Stimulated activated memory B cell treated with anti-CD40 and anti-IgM and Interleukin-4, amounts not matched to agents 10 μg/mL and 1 μg/mL and 100 μg/mL, for 72 hours (primary cell): ENCODE results near the gene TMEM200C.

Experiments used
- ATAC-seq: fragments of 150-1000 bp; cut with Tn5 transposase; 2 replicates; pipeline ENCODE4 v1.10.0; 2021
- H3K27ac Mint-ChIP-seq: one replicate; pipeline ENCODE4 v1.8.0; 2022; ENCODE audit warnings: mild to moderate bottlenecking, mixed read lengths
- H3K27me3 Mint-ChIP-seq: one replicate; pipeline ENCODE4 v1.8.0; 2022; ENCODE audit warnings: mixed read lengths
- H3K36me3 Mint-ChIP-seq: one replicate; pipeline ENCODE4 v1.8.0; 2022; ENCODE audit warnings: mixed read lengths
- H3K4me1 Mint-ChIP-seq: one replicate; pipeline ENCODE4 v1.8.0; 2022; ENCODE audit warnings: mixed read lengths
- H3K4me3 Mint-ChIP-seq: one replicate; pipeline ENCODE4 v1.8.0; 2022; ENCODE audit warnings: mild to moderate bottlenecking, moderate library complexity, mixed read lengths
- H3K9me3 Mint-ChIP-seq: one replicate; pipeline ENCODE4 v1.8.0; 2022; ENCODE audit warnings: mixed read lengths

Gene TMEM200C

DNA sequence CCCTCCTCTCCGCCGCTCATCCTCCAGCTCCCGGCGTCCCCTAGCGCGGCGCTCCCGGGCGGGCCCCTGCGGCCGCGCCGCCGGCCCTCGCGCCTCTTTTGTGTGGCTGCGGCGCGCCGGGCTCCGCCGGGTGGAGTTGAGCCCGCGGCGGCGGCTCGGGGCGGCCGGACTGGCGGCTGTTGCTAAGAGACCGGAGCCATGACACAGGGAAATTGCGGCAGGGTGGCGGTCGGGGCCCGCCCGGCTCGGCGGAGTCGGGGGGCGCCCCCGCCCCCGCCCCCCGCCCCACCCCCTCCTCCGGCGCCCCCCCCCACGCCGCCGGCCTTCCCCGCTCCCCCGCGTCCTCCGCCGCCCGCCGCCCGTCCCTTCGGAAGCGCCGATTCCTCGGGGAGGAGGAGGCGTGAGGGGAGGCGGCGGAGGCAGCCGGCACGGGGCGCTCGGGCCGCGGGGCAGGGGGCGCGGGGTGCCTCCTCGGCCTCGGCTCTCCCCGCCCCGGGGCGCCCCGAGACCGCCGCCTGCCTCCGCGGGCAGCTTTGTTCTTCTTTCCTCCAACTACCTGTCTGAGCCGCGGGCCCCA, at the start of gene TMEM200C:
TSS of gene TMEM200C (minus strand) at position 224 of the 577 bp plus-strand sequence. CDS start 3,459 bp downstream, outside the sequence.
- Mint-ChIP-seq H3K4me3 (peak within 1 kb of the TSS; percentile 63), H3K36me3 (no peaks in the 10 kb centered on the region), H3K27me3 (peaks cover 76% of the 10 kb centered on the region), H3K9me3 (peaks cover 2% of the 10 kb centered on the region), H3K27ac (no peak within 1 kb of the TSS), H3K4me1 (peaks cover 20% of the 10 kb centered on the region)
- peak; percentile 28 for ATAC-seq

DNA sequence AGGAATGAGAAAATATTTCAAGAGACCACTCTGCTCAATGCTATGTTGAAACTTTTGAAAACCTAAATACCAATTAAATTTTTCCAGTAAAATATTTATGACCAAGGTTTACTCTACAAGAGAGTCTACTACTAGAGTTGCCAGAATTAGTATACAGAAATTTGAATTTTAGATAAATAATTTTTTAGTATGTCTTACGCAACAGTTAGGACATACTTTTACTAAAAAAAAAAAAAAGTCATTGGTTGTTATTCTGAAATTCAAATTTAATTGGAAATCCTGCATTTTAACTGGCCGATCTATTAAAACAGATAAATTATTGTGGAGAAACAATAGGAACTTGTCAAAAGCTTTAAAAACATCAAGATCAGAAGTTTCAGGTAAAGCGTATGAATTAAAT, 49.1 kb upstream of the TMEM200C start:
- Mint-ChIP-seq H3K27me3 (no peaks in the 10 kb centered on the region), H3K9me3 (no peaks in the 10 kb centered on the region), H3K36me3 (no peaks in the 10 kb centered on the region), H3K4me1 (no peaks in the 10 kb centered on the region), H3K27ac (no peak overlapping the region), H3K4me3 (no peak overlapping the region)
- ATAC-seq = no peak

DNA sequence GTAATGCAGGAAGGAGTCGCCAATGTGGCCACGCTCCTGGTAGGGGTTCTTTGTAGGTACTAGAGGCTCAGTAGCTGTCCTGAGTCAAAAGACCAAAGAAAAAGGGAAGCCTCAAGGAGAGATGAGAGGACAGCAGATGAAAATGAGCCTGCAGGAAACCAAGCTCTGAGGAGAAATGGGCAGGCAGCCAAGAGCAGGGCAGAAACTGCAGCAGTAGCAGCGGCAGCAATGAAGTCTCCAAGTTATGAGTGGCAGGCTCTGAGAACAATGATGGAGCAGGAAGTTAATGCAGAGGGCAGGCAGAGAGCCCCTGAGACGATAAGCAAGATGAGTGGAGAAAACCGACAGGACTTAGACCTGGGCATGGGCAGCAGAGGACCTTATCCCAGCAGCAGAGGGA, 48.2 kb upstream of the TMEM200C start:
- Mint-ChIP-seq H3K27ac (no peak overlapping the region), H3K9me3 (no peaks in the 10 kb centered on the region), H3K4me1 (no peaks in the 10 kb centered on the region), H3K36me3 (no peaks in the 10 kb centered on the region), H3K27me3 (no peaks in the 10 kb centered on the region), H3K4me3 (no peak overlapping the region)
- ATAC-seq = no peak

DNA sequence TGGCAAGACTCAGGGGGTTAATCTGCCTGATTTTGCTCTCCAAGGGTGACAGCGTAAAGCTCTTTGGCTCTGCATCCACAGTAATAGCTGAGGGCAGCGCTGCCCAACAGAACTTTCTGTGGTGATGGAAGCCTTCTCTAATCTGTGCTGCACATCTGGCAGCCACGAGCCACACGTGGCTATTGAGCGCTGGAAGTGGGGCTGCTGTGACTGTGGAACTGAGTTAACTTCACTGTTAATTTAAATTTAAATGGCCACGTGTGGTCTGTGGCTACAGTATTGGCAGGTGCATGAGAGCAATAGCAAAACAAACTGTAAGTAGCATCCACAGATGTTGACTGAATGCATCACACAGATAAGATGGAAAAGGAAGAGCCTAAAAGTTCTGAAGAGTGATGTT, 47.3 kb upstream of the TMEM200C start:
- H3K27me3 Mint-ChIP-seq = no peaks in the 10 kb centered on the region
- no peak overlapping the region for H3K4me3 Mint-ChIP-seq
- no peaks in the 10 kb centered on the region for H3K9me3 Mint-ChIP-seq
- H3K27ac Mint-ChIP-seq = no peak overlapping the region
- no peak for ATAC-seq
- H3K36me3 Mint-ChIP-seq = no peaks in the 10 kb centered on the region
- H3K4me1 Mint-ChIP-seq = no peaks in the 10 kb centered on the region

DNA sequence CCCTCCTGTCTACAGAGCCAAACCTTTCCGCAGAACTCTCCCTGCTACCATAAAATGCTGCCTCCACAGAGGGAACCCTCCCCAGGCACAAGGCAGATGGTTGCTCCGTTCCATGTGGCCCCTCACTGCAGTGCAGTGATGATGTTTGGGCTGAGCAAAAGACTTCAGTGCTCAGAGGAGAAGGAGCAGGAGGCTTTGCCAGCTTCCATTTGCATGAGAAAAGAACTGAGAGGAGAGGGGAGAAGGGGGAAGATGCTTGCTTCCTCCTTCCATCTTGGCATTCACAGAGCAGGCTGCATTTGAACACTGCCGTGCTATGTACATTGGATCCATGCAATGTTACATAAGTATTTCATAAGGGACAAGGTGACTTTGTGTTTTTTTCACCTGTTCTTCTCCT, 46.6 kb upstream of the TMEM200C start:
- no peak overlapping the region for H3K27ac Mint-ChIP-seq
- no peaks in the 10 kb centered on the region for H3K4me1 Mint-ChIP-seq
- H3K27me3 Mint-ChIP-seq = no peaks in the 10 kb centered on the region
- H3K4me3 Mint-ChIP-seq = no peak overlapping the region
- no peaks in the 10 kb centered on the region for H3K9me3 Mint-ChIP-seq
- H3K36me3 Mint-ChIP-seq = no peaks in the 10 kb centered on the region
- ATAC-seq = no peak

DNA sequence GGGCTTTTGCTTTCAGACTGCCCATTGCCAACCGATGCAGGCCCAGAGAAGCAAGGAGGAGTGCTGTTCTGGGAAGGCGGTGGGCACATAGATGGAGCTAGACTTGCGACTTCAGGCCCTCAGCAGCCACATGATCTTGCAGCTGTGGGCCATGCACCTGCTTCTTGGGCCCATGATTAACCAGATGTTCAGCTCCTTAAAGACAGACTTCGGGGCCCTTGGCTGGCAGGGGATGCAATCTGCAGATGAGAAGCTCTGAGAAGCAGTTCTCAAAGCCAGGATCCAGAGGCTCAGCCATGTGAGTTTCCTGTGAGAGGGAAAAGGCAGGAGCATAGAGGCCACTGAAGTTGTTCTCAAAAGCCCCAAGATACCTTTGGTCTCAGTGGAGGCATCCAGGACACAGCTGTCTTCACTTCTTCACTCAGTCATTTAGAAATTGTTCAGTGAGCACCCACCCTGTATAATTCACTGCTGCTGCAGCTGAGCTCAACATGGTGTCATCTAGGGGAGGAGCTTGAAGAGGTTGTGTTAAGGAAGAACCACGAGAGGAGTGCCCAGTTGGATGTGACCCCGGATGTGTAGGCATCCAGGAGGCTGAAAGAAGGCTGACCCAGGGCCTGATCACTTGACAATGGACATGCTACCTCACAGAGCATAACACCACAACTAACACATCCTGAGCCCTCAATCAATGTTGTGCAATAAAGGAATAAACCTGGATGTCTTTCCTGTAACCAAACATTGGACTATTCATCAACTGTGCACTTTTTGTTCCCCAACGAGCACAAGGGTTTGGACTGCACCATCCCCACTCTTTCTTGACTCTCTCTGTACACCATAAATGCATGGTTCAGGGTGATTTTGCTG, 44.7 kb upstream of the TMEM200C start:
- H3K9me3 Mint-ChIP-seq = no peaks in the 10 kb centered on the region
- no peaks in the 10 kb centered on the region for H3K4me1 Mint-ChIP-seq
- no peaks in the 10 kb centered on the region for H3K27me3 Mint-ChIP-seq
- H3K4me3 Mint-ChIP-seq = no peak overlapping the region
- H3K27ac Mint-ChIP-seq = no peak overlapping the region
- no peak for ATAC-seq
- H3K36me3 Mint-ChIP-seq = no peaks in the 10 kb centered on the region

DNA sequence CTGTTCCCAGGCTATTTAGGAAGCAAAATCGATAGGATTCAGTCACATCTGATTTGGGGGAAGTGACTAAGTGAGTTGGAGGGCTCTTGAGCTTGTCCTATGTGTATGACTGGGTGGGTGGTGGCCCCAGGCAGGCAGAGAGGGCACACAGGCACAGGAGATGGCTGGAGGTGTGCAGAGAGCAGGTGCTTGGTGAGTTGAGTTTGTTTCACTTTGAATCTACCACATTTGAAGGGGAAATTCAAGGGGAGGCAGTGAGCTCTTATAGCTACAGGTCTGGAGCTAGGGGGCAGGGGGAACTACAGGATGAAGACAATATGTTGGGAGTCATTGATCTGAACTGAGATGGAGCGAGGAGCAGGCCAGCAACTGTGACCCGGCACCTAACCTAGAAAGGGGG, 42.5 kb upstream of the TMEM200C start:
- no peak overlapping the region for H3K4me3 Mint-ChIP-seq
- H3K4me1 Mint-ChIP-seq = no peaks in the 10 kb centered on the region
- H3K27me3 Mint-ChIP-seq = no peaks in the 10 kb centered on the region
- no peaks in the 10 kb centered on the region for H3K9me3 Mint-ChIP-seq
- ATAC-seq = no peak
- no peak overlapping the region for H3K27ac Mint-ChIP-seq
- H3K36me3 Mint-ChIP-seq = no peaks in the 10 kb centered on the region

DNA sequence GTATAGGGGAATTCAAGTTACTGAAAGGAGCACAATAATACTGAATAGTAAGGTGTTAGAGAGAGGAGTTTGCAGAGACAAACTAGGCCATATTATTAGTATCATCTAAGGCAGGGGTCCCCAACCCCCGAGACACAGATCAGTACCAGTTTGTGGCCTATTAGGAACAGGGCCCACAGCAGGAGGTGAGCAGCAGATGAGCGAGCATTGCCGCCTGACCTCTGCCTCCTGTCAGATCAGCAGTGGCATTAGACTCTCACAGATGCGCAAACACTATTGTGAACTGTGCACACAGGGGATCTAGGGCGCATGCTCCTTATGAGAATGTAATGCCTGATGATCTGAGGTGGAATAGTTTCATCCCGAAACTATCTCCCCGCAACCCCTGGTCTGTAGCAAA, 41.8 kb upstream of the TMEM200C start:
- no peaks in the 10 kb centered on the region for H3K9me3 Mint-ChIP-seq
- ATAC-seq = no peak
- no peak overlapping the region for H3K4me3 Mint-ChIP-seq
- H3K27me3 Mint-ChIP-seq = no peaks in the 10 kb centered on the region
- H3K4me1 Mint-ChIP-seq = no peaks in the 10 kb centered on the region
- H3K27ac Mint-ChIP-seq = no peak overlapping the region
- no peaks in the 10 kb centered on the region for H3K36me3 Mint-ChIP-seq

DNA sequence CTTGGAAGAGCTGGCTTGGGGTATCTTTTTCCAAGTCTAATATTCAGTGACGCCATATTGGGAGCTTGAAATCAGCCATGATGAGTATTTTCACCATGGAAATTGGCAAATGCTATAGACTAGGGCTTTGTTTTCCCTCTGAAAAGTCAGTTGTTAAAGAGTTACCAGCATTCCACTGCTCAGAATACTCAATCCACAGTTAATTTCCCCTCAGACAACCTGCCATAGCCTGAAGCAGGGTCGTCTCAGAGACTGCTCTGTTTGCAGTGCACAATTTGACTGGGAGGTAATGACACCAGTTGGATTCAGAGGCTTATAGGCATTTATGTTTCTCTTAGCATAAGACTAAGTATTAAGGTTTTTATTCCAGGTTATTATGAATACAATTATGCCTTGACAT, 35.5 kb upstream of the TMEM200C start:
- no peak overlapping the region for H3K27ac Mint-ChIP-seq
- ATAC-seq = no peak
- no peaks in the 10 kb centered on the region for H3K4me1 Mint-ChIP-seq
- H3K27me3 Mint-ChIP-seq = peaks cover 3% of the 10 kb centered on the region
- H3K36me3 Mint-ChIP-seq = no peaks in the 10 kb centered on the region
- no peak overlapping the region for H3K4me3 Mint-ChIP-seq
- H3K9me3 Mint-ChIP-seq = peaks cover 9% of the 10 kb centered on the region

DNA sequence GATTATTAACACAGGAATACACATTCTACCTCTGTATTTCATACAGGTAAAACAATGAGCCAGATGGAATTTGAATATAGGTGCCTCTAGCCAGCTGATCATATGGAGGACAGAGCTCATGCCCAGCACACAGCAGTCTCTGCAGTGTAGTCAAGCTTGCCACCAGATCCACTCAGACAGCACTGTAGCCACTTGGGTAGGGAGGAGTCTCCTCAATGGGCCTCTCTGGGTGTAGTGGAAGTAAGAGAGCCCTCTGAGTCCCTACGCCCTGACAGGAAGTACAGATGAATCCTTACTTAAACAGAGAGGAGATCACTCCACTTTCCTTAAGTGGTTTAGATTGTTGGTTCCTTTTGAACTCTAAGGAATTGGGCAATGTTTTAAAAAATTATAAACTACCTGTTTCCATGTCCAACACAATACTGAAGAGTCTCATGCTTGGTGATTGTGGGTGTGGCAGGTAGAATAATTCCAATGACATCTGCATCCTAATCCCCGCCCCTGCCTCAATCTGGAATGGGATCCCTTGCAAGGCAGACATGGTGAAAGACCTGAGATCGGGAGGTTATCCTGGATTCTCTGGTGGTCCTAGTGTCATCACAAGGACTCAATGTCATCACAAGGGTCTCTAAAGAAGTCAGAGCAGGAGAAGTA, 23.0 kb upstream of the TMEM200C start:
- Mint-ChIP-seq H3K4me1 (no peaks in the 10 kb centered on the region), H3K36me3 (no peaks in the 10 kb centered on the region), H3K9me3 (peaks cover 2% of the 10 kb centered on the region), H3K27ac (no peak overlapping the region), H3K4me3 (no peak overlapping the region), H3K27me3 (peaks cover 35% of the 10 kb centered on the region)
- ATAC-seq = no peak

DNA sequence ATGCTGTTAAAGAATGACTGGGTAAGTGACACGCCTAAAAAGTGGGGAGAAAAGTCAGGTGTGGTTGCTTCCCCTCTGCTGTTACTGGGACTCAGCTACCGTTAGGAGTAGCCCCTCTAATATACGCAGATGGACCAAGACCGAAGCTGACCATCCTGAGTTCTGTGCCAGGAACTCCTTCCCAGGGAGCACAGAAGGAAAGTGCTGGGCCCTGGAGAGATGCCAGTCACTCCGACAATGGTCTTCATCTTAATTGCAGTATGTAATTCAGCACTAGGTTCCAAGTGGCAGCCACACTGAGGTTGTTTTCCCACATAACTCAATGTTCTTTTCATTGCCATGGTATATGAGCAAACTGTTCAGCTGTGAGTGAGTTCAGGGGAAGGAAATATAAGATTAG, 19.6 kb upstream of the TMEM200C start:
- no peak for ATAC-seq
- peaks cover 21% of the 10 kb centered on the region for H3K27me3 Mint-ChIP-seq
- H3K36me3 Mint-ChIP-seq = no peaks in the 10 kb centered on the region
- no peaks in the 10 kb centered on the region for H3K9me3 Mint-ChIP-seq
- H3K4me3 Mint-ChIP-seq = no peak overlapping the region
- H3K27ac Mint-ChIP-seq = no peak overlapping the region
- no peaks in the 10 kb centered on the region for H3K4me1 Mint-ChIP-seq

DNA sequence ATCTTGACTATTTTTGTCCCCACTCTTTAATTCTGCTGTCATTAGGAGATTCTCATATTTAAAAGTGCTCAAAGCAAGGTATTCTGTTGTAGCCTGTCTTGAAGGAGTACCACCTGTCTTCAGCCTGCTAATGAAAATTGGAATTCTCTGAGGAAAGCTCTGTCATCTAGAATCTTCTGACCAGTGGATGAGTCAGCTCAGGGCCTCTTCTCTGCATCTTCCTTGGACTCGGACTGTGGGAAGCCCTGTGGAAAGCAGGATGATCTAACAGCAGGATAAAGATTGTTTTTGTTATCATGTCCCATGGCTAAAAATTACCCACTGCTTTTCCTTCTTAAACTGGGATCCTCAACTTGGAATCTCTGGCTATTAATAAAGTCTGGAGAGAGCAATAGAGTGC, 18.7 kb upstream of the TMEM200C start:
- Mint-ChIP-seq H3K27me3 (peaks cover 12% of the 10 kb centered on the region), H3K27ac (no peak overlapping the region), H3K9me3 (no peaks in the 10 kb centered on the region), H3K4me3 (no peak overlapping the region), H3K36me3 (no peaks in the 10 kb centered on the region), H3K4me1 (no peaks in the 10 kb centered on the region)
- no peak for ATAC-seq

DNA sequence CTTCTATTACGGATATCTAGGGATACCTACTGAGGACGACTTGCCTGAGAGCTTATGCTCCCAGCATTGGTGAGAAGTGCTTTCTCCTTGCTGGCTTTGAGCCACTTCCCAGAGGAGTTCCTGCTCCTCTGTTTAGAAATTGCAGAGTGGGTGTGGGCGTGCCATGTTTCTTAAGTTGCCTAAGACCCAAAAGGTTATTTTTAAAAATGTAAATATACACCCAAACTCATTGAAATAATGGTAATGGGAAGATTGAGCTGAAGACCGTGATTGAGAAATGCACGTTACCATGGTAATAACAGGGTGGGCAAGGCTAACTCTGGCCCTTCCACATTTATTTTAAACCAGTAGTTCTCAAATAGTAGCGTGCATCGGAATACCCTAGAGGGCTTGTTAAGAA, 17.2 kb upstream of the TMEM200C start:
- H3K27ac Mint-ChIP-seq = no peak overlapping the region
- no peaks in the 10 kb centered on the region for H3K4me1 Mint-ChIP-seq
- H3K4me3 Mint-ChIP-seq = no peak overlapping the region
- H3K36me3 Mint-ChIP-seq = no peaks in the 10 kb centered on the region
- no peaks in the 10 kb centered on the region for H3K9me3 Mint-ChIP-seq
- H3K27me3 Mint-ChIP-seq = peaks cover 7% of the 10 kb centered on the region
- ATAC-seq = no peak

DNA sequence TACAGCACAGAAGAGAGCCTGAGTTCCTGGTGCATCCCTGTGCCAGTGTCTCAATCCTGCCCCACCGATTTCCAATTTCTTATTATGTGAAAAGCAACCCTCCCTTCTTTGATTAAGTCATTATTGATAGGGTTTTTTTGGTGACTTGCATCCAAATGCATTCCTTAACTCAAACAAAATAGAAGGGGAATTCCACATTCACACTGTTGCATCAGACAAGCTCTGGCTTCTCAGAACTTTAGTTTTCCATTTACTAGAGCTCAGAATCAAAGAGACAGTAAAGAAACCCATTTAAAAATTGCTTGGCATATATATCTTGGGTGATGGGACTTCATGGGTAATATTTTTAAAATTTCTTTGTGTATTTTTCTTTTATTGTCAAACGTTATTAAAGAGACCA, 13.8 kb upstream of the TMEM200C start:
- Mint-ChIP-seq H3K4me3 (no peak overlapping the region), H3K9me3 (peaks cover 3% of the 10 kb centered on the region), H3K27ac (no peak overlapping the region), H3K27me3 (no peaks in the 10 kb centered on the region), H3K36me3 (no peaks in the 10 kb centered on the region), H3K4me1 (no peaks in the 10 kb centered on the region)
- ATAC-seq = no peak

DNA sequence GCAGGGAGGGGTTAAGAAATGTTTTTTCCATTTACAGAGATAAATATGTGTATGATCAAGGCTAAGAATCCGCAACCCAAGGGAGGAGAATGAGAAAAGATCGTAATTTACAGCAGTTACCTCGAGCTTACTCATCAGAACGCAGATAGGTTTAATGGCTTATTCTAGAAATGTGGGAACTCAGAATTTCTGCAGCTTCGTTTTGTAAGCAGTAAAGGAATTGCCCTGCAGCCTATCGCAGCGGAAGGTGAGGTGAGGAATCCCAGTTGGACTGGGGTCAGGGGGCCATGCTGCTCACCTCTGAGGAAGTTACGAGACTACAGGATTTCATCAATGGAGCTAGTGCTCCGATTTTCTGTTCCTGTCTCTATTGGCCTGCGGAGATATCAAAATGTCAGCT, 8.1 kb upstream of the TMEM200C start:
- H3K36me3 Mint-ChIP-seq = no peaks in the 10 kb centered on the region
- peaks cover 25% of the 10 kb centered on the region for H3K27me3 Mint-ChIP-seq
- peaks cover 3% of the 10 kb centered on the region for H3K9me3 Mint-ChIP-seq
- H3K27ac Mint-ChIP-seq = no peak overlapping the region
- no peak for ATAC-seq
- no peak overlapping the region for H3K4me3 Mint-ChIP-seq
- no peaks in the 10 kb centered on the region for H3K4me1 Mint-ChIP-seq

DNA sequence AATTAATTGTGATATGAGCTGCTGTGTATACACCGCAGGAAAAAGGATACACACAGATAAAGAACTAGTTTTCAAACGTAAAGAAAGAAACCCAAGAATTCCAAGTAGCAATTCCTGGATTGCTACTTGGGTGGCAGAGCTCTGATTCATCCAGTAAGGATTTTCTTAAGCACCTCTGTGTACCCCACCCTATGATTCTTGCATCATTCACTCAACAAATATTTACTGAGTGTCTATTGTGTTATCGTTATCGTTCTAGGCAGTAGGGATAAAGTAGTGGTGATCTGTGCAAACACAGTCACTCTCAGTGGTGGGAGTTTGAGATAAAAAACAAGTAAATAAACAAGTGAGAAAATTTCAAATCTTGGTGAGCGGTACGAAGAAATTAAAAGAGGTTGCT, 4.9 kb upstream of the TMEM200C start:
- ATAC-seq = no peak
- Mint-ChIP-seq H3K9me3 (no peaks in the 10 kb centered on the region), H3K4me1 (peaks cover 7% of the 10 kb centered on the region), H3K27me3 (peaks cover 46% of the 10 kb centered on the region), H3K4me3 (no peak overlapping the region), H3K36me3 (no peaks in the 10 kb centered on the region), H3K27ac (no peak overlapping the region)
